H1 (cell line): Measurements from ENCODE around the gene NETO1. TPM values are rescaled to one million over a fixed set of nuclear protein-coding genes. Genes with fewer than 3 reads are reported as not detected.

ENCODE experiments used
- CTCF ChIA-PET: fragments of 300-600 bp; sonication (Branson Sonifier 250); formaldehyde crosslinking; loops from one replicate; lab custom pipeline; 2021; ENCODE audit not compliant: partially characterized antibody; lab: Charles Lee
- POLR2A ChIA-PET: fragments of 300-600 bp; sonication (Branson Sonifier 250); formaldehyde crosslinking; loops from one replicate; lab custom pipeline; 2021; ENCODE audit warnings: inconsistent platforms; ENCODE audit not compliant: partially characterized antibody; lab: Charles Lee
- DNase-seq, 2 experiments: peaks; one replicate each; pipeline versions ENCODE4 v3.0.0 to v3.0.0-alpha.2; 2010 to 2022; ENCODE audit warnings: low spot score in 2 of 2, low read depth in 1 of 2, mixed read lengths in 1 of 2
- FAIRE-seq: peaks from 2 replicates; lab custom pipeline; 2011; peaks lifted over from hg19 to GRCh38; lab: Jason Lieb, UNC
- H2AFZ ChIP-seq: 2 replicates; pipeline ENCODE4 v1.8.1; 2012; ENCODE audit warnings: low read length, inconsistent platforms
- H2AK5ac ChIP-seq: 2 replicates; pipeline ENCODE4 v1.6.1; 2013; ENCODE audit warnings: low read depth, low read length
- H2BK120ac ChIP-seq: replicated peaks from 2 replicates; pipeline ENCODE3; 2013; ENCODE audit warnings: low read depth, low read length, inconsistent platforms
- H2BK12ac ChIP-seq: 2 replicates; pipeline ENCODE4 v1.6.1; 2013; ENCODE audit warnings: low read depth, low read length
- H2BK15ac ChIP-seq: 2 replicates; pipeline ENCODE4 v1.6.1; 2013; ENCODE audit warnings: low read length
- H2BK20ac ChIP-seq: 2 replicates; pipeline ENCODE4 v1.6.1; 2013; ENCODE audit warnings: low read length
- H2BK5ac ChIP-seq: 2 replicates; pipeline ENCODE4 v1.6.1; 2013; ENCODE audit warnings: low read depth, low read length
- H3K14ac ChIP-seq: 2 replicates; pipeline ENCODE4 v1.6.1; 2013; ENCODE audit warnings: inconsistent platforms; ENCODE audit not compliant: insufficient read length
- H3K18ac ChIP-seq: 2 replicates; pipeline ENCODE4 v1.6.1; 2013; ENCODE audit warnings: low read length; ENCODE audit errors: extremely low read depth
- H3K23ac ChIP-seq: 2 replicates; pipeline ENCODE4 v1.6.1; 2013; ENCODE audit warnings: inconsistent platforms; ENCODE audit not compliant: insufficient read length
- H3K23me2 ChIP-seq: 2 replicates; pipeline ENCODE4 v1.6.1; 2013; ENCODE audit warnings: low read depth, low read length
- H3K27ac ChIP-seq: 2 replicates; pipeline ENCODE4 v1.6.1; 2011; ENCODE audit warnings: low read depth, low read length, inconsistent platforms
- H3K27me3 ChIP-seq, 4 experiments: replicated peaks in 1 of 4; 1 replicate in 1 of 4; 2 replicates in 3 of 4; pipeline versions ENCODE4 v1.6.1 to v1.8.1; 2011 to 2013; ENCODE audit warnings: low read length in 3 of 4, mild to moderate bottlenecking in 3 of 4, inconsistent platforms in 2 of 4, mixed read lengths in 2 of 4, moderate library complexity in 1 of 4; ENCODE audit not compliant: control insufficient read depth in 3 of 4, insufficient read depth in 3 of 4; ENCODE audit errors: extremely low read depth in 1 of 4
- H3K36me3 ChIP-seq, 4 experiments: 2 replicates each; pipeline versions ENCODE4 v1.6.1 to v1.8.1; 2011 to 2013; ENCODE audit warnings: mild to moderate bottlenecking in 4 of 4, low read length in 3 of 4, moderate library complexity in 2 of 4, control low read depth in 1 of 4, inconsistent platforms in 1 of 4; ENCODE audit not compliant: insufficient read depth in 4 of 4, control insufficient read depth in 2 of 4
- H3K4ac ChIP-seq: replicated peaks from 2 replicates; pipeline ENCODE3; 2013; ENCODE audit warnings: low read length, low read depth, mixed read lengths, inconsistent platforms; ENCODE audit not compliant: insufficient read length
- H3K4me1 ChIP-seq, 4 experiments: replicated peaks in 1 of 4; 1 replicate in 1 of 4; 2 replicates in 3 of 4; pipeline versions ENCODE4 v1.6.1 to v1.8.1; 2011 to 2013; ENCODE audit warnings: low read length in 3 of 4, inconsistent platforms in 2 of 4, mixed read lengths in 1 of 4; ENCODE audit not compliant: insufficient read depth in 4 of 4, control insufficient read depth in 3 of 4
- H3K4me2 ChIP-seq, 2 experiments: 2 replicates each; pipeline versions ENCODE4 v1.6.1 to v1.8.1; 2011 to 2013; ENCODE audit warnings: low read depth in 2 of 2, low read length in 2 of 2, control low read depth in 1 of 2, inconsistent platforms in 1 of 2, mild to moderate bottlenecking in 1 of 2; ENCODE audit not compliant: insufficient read depth in 1 of 2
- H3K4me3 ChIP-seq, 4 experiments: fragments of 200-600, 300-600 bp in 1 of 4; sonication (generic), shearing (Covaris generic), sonication (Bioruptor Twin) in 1 of 4; 2 replicates each; pipeline versions ENCODE4 v1.5.1 to v1.8.1; 2011 to 2016; ENCODE audit warnings: low read length in 4 of 4, low read depth in 3 of 4, control low read depth in 2 of 4, inconsistent platforms in 2 of 4, mild to moderate bottlenecking in 2 of 4, mixed read lengths in 1 of 4, moderate library complexity in 1 of 4; ENCODE audit not compliant: insufficient read depth in 2 of 4; ENCODE audit errors: extremely low read depth in 1 of 4
- H3K56ac ChIP-seq: replicated peaks from 2 replicates; pipeline ENCODE3; 2013; ENCODE audit warnings: low read depth, mild to moderate bottlenecking, mixed read lengths, low read length, inconsistent platforms; ENCODE audit not compliant: insufficient read length
- H3K79me1 ChIP-seq: 2 replicates; pipeline ENCODE4 v1.6.1; 2013; ENCODE audit warnings: low read depth, low read length, control low read depth
- H3K79me2 ChIP-seq, 2 experiments: 2 replicates each; pipeline versions ENCODE4 v1.6.1 to v1.8.1; 2012 to 2013; ENCODE audit warnings: low read length in 2 of 2, mild to moderate bottlenecking in 2 of 2, inconsistent platforms in 1 of 2; ENCODE audit not compliant: insufficient read depth in 2 of 2, control insufficient read depth in 1 of 2
- H3K9ac ChIP-seq, 4 experiments: replicated peaks in 1 of 4; 1 replicate in 1 of 4; 2 replicates in 3 of 4; pipeline versions ENCODE4 v1.6.1 to v1.8.1; 2011 to 2013; ENCODE audit warnings: low read depth in 3 of 4, low read length in 3 of 4, control low read depth in 2 of 4, mild to moderate bottlenecking in 2 of 4, moderate library complexity in 2 of 4, inconsistent platforms in 1 of 4; ENCODE audit errors: extremely low read depth in 1 of 4
- H3K9me3 ChIP-seq, 2 experiments: 2 replicates each; pipeline versions ENCODE4 v1.6.1 to v1.8.1; 2012 to 2013; ENCODE audit warnings: mild to moderate bottlenecking in 2 of 2, moderate library complexity in 2 of 2, control low read depth in 1 of 2, inconsistent platforms in 1 of 2, low read depth in 1 of 2, low read length in 1 of 2, mixed read lengths in 1 of 2; ENCODE audit not compliant: insufficient read depth in 2 of 2
- H4K20me1 ChIP-seq, 2 experiments: replicated peaks in 1 of 2; 2 replicates each; pipeline versions ENCODE3 to v1.8.1; 2011 to 2013; ENCODE audit warnings: inconsistent platforms in 2 of 2, low read length in 2 of 2, mild to moderate bottlenecking in 1 of 2; ENCODE audit not compliant: insufficient read depth in 2 of 2, control insufficient read depth in 1 of 2
- H4K5ac ChIP-seq: 2 replicates; pipeline ENCODE4 v1.6.1; 2013; ENCODE audit warnings: low read length, low read depth, mixed read lengths, inconsistent platforms; ENCODE audit not compliant: insufficient read length
- H4K8ac ChIP-seq: 2 replicates; pipeline ENCODE4 v1.8.0; 2013; ENCODE audit warnings: mild to moderate bottlenecking, moderate library complexity, low read length, inconsistent platforms; ENCODE audit not compliant: insufficient read depth; ENCODE audit errors: extremely low read depth
- H4K91ac ChIP-seq: replicated peaks from 2 replicates; pipeline ENCODE3; 2013; ENCODE audit warnings: low read length, mixed read lengths, inconsistent platforms; ENCODE audit not compliant: insufficient read length
- ASH2L ChIP-seq: fragments of 200-600, 300-600 bp; sonication (generic); IDR thresholded peaks from one replicate; pipeline ENCODE4 v1.7.1; 2017; ENCODE audit warnings: low read length
- EP300 ChIP-seq, 2 experiments: IDR thresholded peaks; 1 replicate in 1 of 2; 2 replicates in 1 of 2; pipeline ENCODE4 v1.6.1; 2011 to 2012; ENCODE audit warnings: low read depth in 2 of 2, low read length in 2 of 2, mild to moderate bottlenecking in 2 of 2, borderline replicate concordance in 1 of 2, inconsistent platforms in 1 of 2, moderate library complexity in 1 of 2
- GABPA ChIP-seq: IDR thresholded peaks from 2 replicates; pipeline ENCODE4 v1.6.1; 2011; ENCODE audit warnings: mild to moderate bottlenecking, low read length, moderate library complexity, borderline replicate concordance; ENCODE audit not compliant: insufficient read depth
- GTF2F1 ChIP-seq: IDR thresholded peaks from 2 replicates; pipeline ENCODE4 v1.6.1; 2012; ENCODE audit warnings: low read depth, low read length, improper control_type of control experiment, borderline replicate concordance
- HDAC2 ChIP-seq, 2 experiments: fragments of 300-600 bp in 1 of 2; sonication (generic) in 1 of 2; IDR thresholded peaks; 2 replicates each; pipeline ENCODE4 v1.6.1; 2011 to 2012; ENCODE audit warnings: low read depth in 2 of 2, low read length in 2 of 2, mild to moderate bottlenecking in 2 of 2, moderate library complexity in 2 of 2, borderline replicate concordance in 1 of 2, inconsistent platforms in 1 of 2
- NRF1 ChIP-seq: IDR thresholded peaks from 2 replicates; pipeline ENCODE4 v1.6.1; 2011; ENCODE audit warnings: mild to moderate bottlenecking, low read depth, low read length, improper control_type of control experiment
- RAD21 ChIP-seq, 2 experiments: IDR thresholded peaks in 1 of 2; conservative IDR thresholded peaks in 1 of 2; 2 replicates each; pipeline ENCODE4 v1.6.1; 2011; ENCODE audit warnings: low read depth in 2 of 2, low read length in 2 of 2, improper control_type of control experiment in 1 of 2, inconsistent platforms in 1 of 2, mild to moderate bottlenecking in 1 of 2, moderate library complexity in 1 of 2
- SAP30 ChIP-seq: fragments of 300-600 bp; sonication (generic); IDR thresholded peaks from 2 replicates; pipeline ENCODE4 v1.7.1; 2012; ENCODE audit warnings: low read length, moderate library complexity, mild to moderate bottlenecking, inconsistent platforms; ENCODE audit not compliant: insufficient read depth, insufficient replicate concordance
- SP2 ChIP-seq: IDR thresholded peaks from 2 replicates; pipeline ENCODE4 v1.6.1; 2012; ENCODE audit warnings: mild to moderate bottlenecking, low read length, inconsistent platforms
- SP4 ChIP-seq: IDR thresholded peaks from 2 replicates; pipeline ENCODE4 v1.6.1; 2012; ENCODE audit warnings: low read length, inconsistent platforms
- SRF ChIP-seq: IDR thresholded peaks from 2 replicates; pipeline ENCODE4 v1.6.1; 2011; ENCODE audit warnings: mild to moderate bottlenecking, low read depth, low read length, moderate library complexity
- SUZ12 ChIP-seq: fragments of 200-600 bp; sonication (generic); IDR thresholded peaks from 2 replicates; pipeline ENCODE4 v1.6.1; 2012; ENCODE audit warnings: mild to moderate bottlenecking, inconsistent platforms, low read length, moderate library complexity, mixed read lengths
- TAF1 ChIP-seq: IDR thresholded peaks from 2 replicates; pipeline ENCODE4 v1.6.1; 2011; ENCODE audit warnings: mild to moderate bottlenecking, low read depth, low read length
- TCF12 ChIP-seq: IDR thresholded peaks from 2 replicates; pipeline ENCODE4 v1.6.1; 2011; ENCODE audit warnings: low read depth, mild to moderate bottlenecking, low read length
- ZNF274 ChIP-seq: IDR thresholded peaks from 2 replicates; pipeline ENCODE4 v1.7.0; 2012; ENCODE audit warnings: low read length, borderline replicate concordance; ENCODE audit errors: extremely low read depth
- whole genome bisulfite sequencing, 2 experiments: shearing (Covaris generic) in 1 of 2; methylation state at CpG; one replicate each; pipeline versions ENCODE4 v1.1.6 to v1.1.7; 2013 to 2015; ENCODE audit warnings: low lambda C conversion rate in 2 of 2, mixed read lengths in 2 of 2, inconsistent platforms in 1 of 2, low coverage in 1 of 2, missing lambda C conversion rate in 1 of 2; ENCODE audit not compliant: insufficient replicate concordance in 2 of 2, insufficient coverage in 1 of 2, insufficient read length in 1 of 2; ENCODE audit errors: extremely low coverage in 1 of 2, missing lambda C conversion rate in 1 of 2; 5-methylcytosine and 5-hydroxymethylcytosine counted together
- polyA plus RNA-seq, 7 experiments: library from polyadenylated mRNA; depleted of rRNA in 3 of 7; stranded (reverse) in 5 of 7; unstranded in 2 of 7; fragments of >200 nt in 5 of 7; fragments of 200-250 nt in 2 of 7; gene quantifications; 1 replicate in 5 of 7; 2 replicates in 1 of 7; 4 replicates in 1 of 7; pipeline versions ENCODE4 v1.2.1 to v1.2.3, GENCODE V29; 2011 to 2013; ENCODE audit warnings: missing spikeins in 2 of 7, mixed read lengths in 2 of 7
- total RNA-seq: library from RNA; stranded (reverse); fragmentation: NEBNext Ultra II Directional; extraction: Animal tissue kit (Norgen Biotek cat#: 25700); gene quantifications from 2 replicates; pipeline ENCODE4 v1.2.1, GENCODE V29; 2021

The NETO1 gene
- total and polyA plus RNA-seq, 2 of the 8 experiments (the other 6 are each of a cell fraction or from before 2014, with no cell fraction given): 3.0 to 19.3 TPM

DNA sequence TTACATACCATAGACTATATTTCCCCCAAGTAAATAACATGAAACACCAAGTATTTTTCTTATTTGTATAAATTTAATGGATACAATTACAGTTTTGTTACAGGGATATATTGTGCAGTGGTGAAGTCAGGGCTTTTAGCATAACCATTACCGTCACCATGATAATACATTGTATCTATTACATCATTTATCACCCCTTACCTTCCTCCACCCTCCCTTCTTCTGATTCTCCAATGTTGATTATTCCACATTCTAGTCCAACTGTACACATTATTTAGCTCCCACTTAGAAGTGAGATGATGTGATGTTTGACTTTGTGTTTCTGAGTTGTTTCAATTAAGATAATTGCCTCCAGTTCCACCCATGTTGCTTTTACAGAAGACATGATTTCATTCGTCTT is 35.2 kb upstream of the NETO1 start:
- H2BK12ac ChIP-seq: no peak overlapping the region
- 86 to 100% methylated on average over 1 to 2 of the region's 2 CpGs for WGBS, 2 experiments
- TF ChIP-seq TAF1 (no peak), HDAC2 (IDR thresholded peaks at IDR 0.05; ENCODE audit: borderline replicate concordance in 1 of 2, low read depth in 2 of 2, low read length in 2 of 2) (no peak), SUZ12 (no peak), SRF (no peak), SP2 (no peak), ASH2L (no peak), EP300 (IDR thresholded peaks at IDR 0.05; ENCODE audit: borderline replicate concordance in 1 of 2, low read depth in 2 of 2, low read length in 2 of 2) (no peak), GTF2F1 (no peak), TCF12 (no peak), GABPA (no peak), SP4 (no peak), ZNF274 (no peak), NRF1 (no peak), RAD21 (IDR thresholded peaks at IDR 0.05 in 1 of 2, conservative IDR thresholded peaks at IDR 0.05 in 1 of 2; ENCODE audit: low read depth in 2 of 2, low read length in 2 of 2) (no peak), SAP30 (no peak)

More for the DNA sequence above, 35.2 kb upstream of the NETO1 start:
- Histone ChIP-seq H3K4ac (no peak overlapping the region), H2BK20ac (no peak overlapping the region), H4K8ac (no peak overlapping the region), H3K9me3 (no peaks in the 10 kb centered on the region), H3K23me2 (no peaks in the 10 kb centered on the region), H2AFZ (no peak overlapping the region), H3K27ac (no peak overlapping the region), H3K79me1 (no peaks in the 10 kb centered on the region), H2BK120ac (no peak overlapping the region), H3K56ac (no peak overlapping the region), H4K20me1 (no peaks in the 10 kb centered on the region), H3K27me3 (no peaks in the 10 kb centered on the region), H3K4me3 (no peak overlapping the region), H3K18ac (no peak overlapping the region), H2BK15ac (no peak overlapping the region), H4K5ac (no peak overlapping the region), H3K4me2 (no peak overlapping the region), H2BK5ac (no peak overlapping the region), H3K14ac (no peak overlapping the region), H3K9ac (no peak overlapping the region), H2AK5ac (no peak overlapping the region), H3K79me2 (no peaks in the 10 kb centered on the region), H3K4me1 (no peaks in the 10 kb centered on the region), H4K91ac (no peak overlapping the region), H3K36me3 (no peaks in the 10 kb centered on the region), H3K23ac (no peak overlapping the region)
- POLR2A ChIA-PET: no interaction called here
- no peak for FAIRE-seq
- CTCF ChIA-PET: no interaction called here
- no peak for DNase-seq
